ENCODE results near the gene CXCL6. TPM values are rescaled to one million over a fixed set of nuclear protein-coding genes. Genes with fewer than 3 reads are reported as not detected.

Gene CXCL6
- polyA plus RNA-seq, 4 donors, result 0.49 to 5.9 (median 1.6) TPM; not detected in 1

GRCh38 chr4:73831569-73831968, 4.9 kb upstream of the CXCL6 start:
- Histone ChIP-seq H3K36me3 (ENCODE audit: control insufficient read depth in 3 of 3, insufficient read depth in 2 of 3, low read depth in 1 of 3, low read length in 3 of 3) (no peaks in the 10 kb centered on the region), H3K27me3 (ENCODE audit: control insufficient read depth in 3 of 3, insufficient read depth in 3 of 3, low read length in 3 of 3) (peaks cover 0 to 5% (median 0%) of the 10 kb centered on the region in 3 donors), H3K4me3 (ENCODE audit: low read depth in 1 of 3, low read length in 3 of 3) (no peak overlapping the region), H3K9me3 (ENCODE audit: control insufficient read depth in 2 of 2, insufficient read depth in 1 of 2, low read depth in 1 of 2, low read length in 1 of 2) (no peaks in the 10 kb centered on the region), H3K27ac (ENCODE audit: low read depth in 1 of 3, low read length in 2 of 3) (no peak overlapping the region), H3K4me1 (ENCODE audit: control insufficient read depth in 3 of 3, insufficient read depth in 2 of 3, low read depth in 1 of 3, low read length in 2 of 3) (no peaks in the 10 kb centered on the region)
- WGBS, 3 donors, result 66 to 73% (median 69%) methylated on average over 2 of the region's 2 CpGs
- DNase-seq (no peak), FAIRE-seq (no peak)

- Histone ChIP-seq H3K4me1 (ENCODE audit: control insufficient read depth in 3 of 3, insufficient read depth in 2 of 3, low read depth in 1 of 3, low read length in 2 of 3) (no peaks in the 10 kb centered on the region), H3K36me3 (ENCODE audit: control insufficient read depth in 3 of 3, insufficient read depth in 2 of 3, low read depth in 1 of 3, low read length in 3 of 3) (no peaks in the 10 kb centered on the region), H3K27ac (ENCODE audit: low read depth in 1 of 3, low read length in 2 of 3) (no peak overlapping the region), H3K27me3 (ENCODE audit: control insufficient read depth in 3 of 3, insufficient read depth in 3 of 3, low read length in 3 of 3) (peaks cover 0 to 13% (median 4%) of the 10 kb centered on the region in 3 donors), H3K9me3 (ENCODE audit: control insufficient read depth in 2 of 2, insufficient read depth in 1 of 2, low read depth in 1 of 2, low read length in 1 of 2) (no peaks in the 10 kb centered on the region), H3K4me3 (ENCODE audit: low read depth in 1 of 3, low read length in 3 of 3) (no peak overlapping the region)
- 58 to 83% (median 68%) methylated on average over 1 of the region's 1 CpG for WGBS, 3 donors
- no peak for DNase-seq
- no peak for FAIRE-seq
Measured at GRCh38 chr4:73832651-73833237, 3.7 kb upstream of the CXCL6 start.

DNA sequence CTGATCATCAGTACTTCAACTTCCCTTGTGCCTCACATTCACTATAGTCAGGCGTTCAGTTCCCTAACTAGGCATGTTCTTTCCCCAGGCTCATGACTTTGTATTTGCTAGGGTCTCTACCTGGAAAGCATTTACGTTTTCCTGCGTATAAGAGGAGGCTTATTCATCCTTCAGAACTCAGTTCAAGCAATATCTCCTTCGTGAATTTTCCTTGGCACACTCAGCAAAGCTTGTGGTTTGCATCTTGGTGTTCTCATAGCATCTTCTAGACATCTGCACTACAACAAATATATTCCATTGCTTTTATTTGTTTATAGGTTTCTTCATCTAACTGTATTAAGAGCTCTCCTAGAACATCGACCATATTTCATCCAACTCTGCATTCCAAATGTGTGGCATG, 2.6 kb downstream of the CXCL6 start:
- no peak overlapping the region for H3K4me3 ChIP-seq (ENCODE audit: low read depth in 1 of 3, low read length in 3 of 3)
- WGBS, 3 donors, result 75 to 84% (median 80%) methylated on average over 5 of the region's 5 CpGs
- H3K36me3 ChIP-seq (ENCODE audit: control insufficient read depth in 3 of 3, insufficient read depth in 2 of 3, low read depth in 1 of 3, low read length in 3 of 3), result no peaks in the 10 kb centered on the region
- no peak overlapping the region for H3K27ac ChIP-seq (ENCODE audit: low read depth in 1 of 3, low read length in 2 of 3)
- H3K4me1 ChIP-seq (ENCODE audit: control insufficient read depth in 3 of 3, insufficient read depth in 2 of 3, low read depth in 1 of 3, low read length in 2 of 3), result no peaks in the 10 kb centered on the region
- no peak for FAIRE-seq
- no peaks in the 10 kb centered on the region for H3K9me3 ChIP-seq (ENCODE audit: control insufficient read depth in 2 of 2, insufficient read depth in 1 of 2, low read depth in 1 of 2, low read length in 1 of 2)
- no peak for DNase-seq
- H3K27me3 ChIP-seq (ENCODE audit: control insufficient read depth in 3 of 3, insufficient read depth in 3 of 3, low read length in 3 of 3), result peaks cover 0 to 13% (median 4%) of the 10 kb centered on the region in 3 donors

DNA sequence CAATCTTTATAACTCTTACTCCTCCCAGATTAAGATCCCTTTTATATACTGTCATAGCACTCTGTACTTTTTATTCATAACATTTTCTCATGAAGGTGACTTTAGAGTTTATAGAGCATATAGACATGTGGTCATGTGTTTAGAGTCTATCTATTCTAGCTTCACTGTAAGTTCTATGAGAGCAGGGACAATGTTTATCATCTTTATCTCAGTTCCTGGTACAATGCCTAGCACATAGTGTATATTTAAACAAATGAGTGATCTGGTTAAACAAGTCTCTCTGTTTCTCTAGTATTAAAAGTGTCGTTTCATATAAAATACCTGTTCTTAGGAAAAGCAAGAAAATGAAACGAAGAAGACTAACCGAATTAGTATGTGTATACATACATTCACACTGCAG, 3.2 kb downstream of the CXCL6 start:
- FAIRE-seq, result no peak
- 72 to 85% (median 74%) methylated on average over 3 of the region's 3 CpGs for WGBS, 3 donors

GRCh38 chr4:73841243-73841925, 4.9 kb downstream of the CXCL6 start:
- WGBS, 3 donors, result 82 to 93% (median 84%) methylated on average over 3 to 4 of the region's 4 CpGs

More for the DNA sequence above, 3.2 kb downstream of the CXCL6 start:
- H3K4me3 ChIP-seq (ENCODE audit: low read depth in 1 of 3, low read length in 3 of 3), result no peak overlapping the region
- H3K4me1 ChIP-seq (ENCODE audit: control insufficient read depth in 3 of 3, insufficient read depth in 2 of 3, low read depth in 1 of 3, low read length in 2 of 3), result no peaks in the 10 kb centered on the region
- DNase-seq, result peak in 1 of 2 donors; percentile 10
- no peaks in the 10 kb centered on the region for H3K36me3 ChIP-seq (ENCODE audit: control insufficient read depth in 3 of 3, insufficient read depth in 2 of 3, low read depth in 1 of 3, low read length in 3 of 3)
- no peaks in the 10 kb centered on the region for H3K9me3 ChIP-seq (ENCODE audit: control insufficient read depth in 2 of 2, insufficient read depth in 1 of 2, low read depth in 1 of 2, low read length in 1 of 2)
- H3K27me3 ChIP-seq (ENCODE audit: control insufficient read depth in 3 of 3, insufficient read depth in 3 of 3, low read length in 3 of 3), result peaks cover 0 to 13% (median 4%) of the 10 kb centered on the region in 3 donors
- no peak overlapping the region for H3K27ac ChIP-seq (ENCODE audit: low read depth in 1 of 3, low read length in 2 of 3)

DNA sequence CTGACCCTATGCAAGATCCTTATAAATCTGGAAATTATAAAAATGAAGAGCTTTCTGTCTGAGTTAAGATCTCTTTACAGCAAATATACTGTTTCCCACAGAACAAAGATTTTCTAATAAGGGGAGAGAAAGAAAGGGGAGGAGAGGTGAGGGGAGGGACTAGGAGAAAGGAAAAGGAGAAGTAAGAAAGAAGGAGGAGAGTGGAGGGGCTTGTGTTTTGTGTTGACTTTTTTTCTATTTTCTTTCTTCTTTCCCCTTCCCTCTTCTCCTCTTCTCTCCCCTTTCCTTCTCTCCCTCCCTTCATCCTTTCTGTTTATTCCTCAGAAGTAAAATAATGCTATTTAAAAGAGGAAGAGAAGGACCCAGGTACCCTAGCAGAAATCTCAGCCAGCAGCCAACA, 6.2 kb downstream of the CXCL6 start:
- Histone ChIP-seq H3K4me1 (ENCODE audit: control insufficient read depth in 3 of 3, insufficient read depth in 2 of 3, low read depth in 1 of 3, low read length in 2 of 3) (no peaks in the 10 kb centered on the region), H3K27me3 (ENCODE audit: control insufficient read depth in 3 of 3, insufficient read depth in 3 of 3, low read length in 3 of 3) (no peaks in the 10 kb centered on the region), H3K36me3 (ENCODE audit: control insufficient read depth in 3 of 3, insufficient read depth in 2 of 3, low read depth in 1 of 3, low read length in 3 of 3) (no peaks in the 10 kb centered on the region), H3K4me3 (ENCODE audit: low read depth in 1 of 3, low read length in 3 of 3) (no peak overlapping the region), H3K9me3 (ENCODE audit: control insufficient read depth in 2 of 2, insufficient read depth in 1 of 2, low read depth in 1 of 2, low read length in 1 of 2) (no peaks in the 10 kb centered on the region), H3K27ac (ENCODE audit: low read depth in 1 of 3, low read length in 2 of 3) (no peak overlapping the region)
- DNase-seq (no peak), FAIRE-seq (no peak)

More at GRCh38 chr4:73841243-73841925, 4.9 kb downstream of the CXCL6 start:
- Histone ChIP-seq H3K27ac (ENCODE audit: low read depth in 1 of 3, low read length in 2 of 3) (no peak overlapping the region), H3K36me3 (ENCODE audit: control insufficient read depth in 3 of 3, insufficient read depth in 2 of 3, low read depth in 1 of 3, low read length in 3 of 3) (no peaks in the 10 kb centered on the region), H3K4me3 (ENCODE audit: low read depth in 1 of 3, low read length in 3 of 3) (no peak overlapping the region), H3K9me3 (ENCODE audit: control insufficient read depth in 2 of 2, insufficient read depth in 1 of 2, low read depth in 1 of 2, low read length in 1 of 2) (no peaks in the 10 kb centered on the region), H3K4me1 (ENCODE audit: control insufficient read depth in 3 of 3, insufficient read depth in 2 of 3, low read depth in 1 of 3, low read length in 2 of 3) (no peaks in the 10 kb centered on the region), H3K27me3 (ENCODE audit: control insufficient read depth in 3 of 3, insufficient read depth in 3 of 3, low read length in 3 of 3) (peaks cover 0 to 10% (median 4%) of the 10 kb centered on the region in 3 donors)
- DNase-seq (no peak), FAIRE-seq (no peak)

- no peak for DNase-seq
- no peaks in the 10 kb centered on the region for H3K4me1 ChIP-seq (ENCODE audit: control insufficient read depth in 3 of 3, insufficient read depth in 2 of 3, low read depth in 1 of 3, low read length in 2 of 3)
- no peak for FAIRE-seq
- no peak overlapping the region for H3K27ac ChIP-seq (ENCODE audit: low read depth in 1 of 3, low read length in 2 of 3)
- H3K9me3 ChIP-seq (ENCODE audit: control insufficient read depth in 2 of 2, insufficient read depth in 1 of 2, low read depth in 1 of 2, low read length in 1 of 2), result no peaks in the 10 kb centered on the region
- H3K27me3 ChIP-seq (ENCODE audit: control insufficient read depth in 3 of 3, insufficient read depth in 3 of 3, low read length in 3 of 3), result no peaks in the 10 kb centered on the region
- no peaks in the 10 kb centered on the region for H3K36me3 ChIP-seq (ENCODE audit: control insufficient read depth in 3 of 3, insufficient read depth in 2 of 3, low read depth in 1 of 3, low read length in 3 of 3)
- no peak overlapping the region for H3K4me3 ChIP-seq (ENCODE audit: low read depth in 1 of 3, low read length in 3 of 3)
Measured at GRCh38 chr4:73843369-73843768, 6.9 kb downstream of the CXCL6 start.

- FAIRE-seq, result no peak
- 53 to 63% (median 60%) methylated on average over 3 of the region's 3 CpGs for WGBS, 3 donors
Measured at GRCh38 chr4:73844345-73844744, 7.9 kb downstream of the CXCL6 start.

GRCh38 chr4:73844806-73845205, 8.3 kb downstream of the CXCL6 start:
- FAIRE-seq (no peak), DNase-seq (no peak)
- Histone ChIP-seq H3K9me3 (ENCODE audit: control insufficient read depth in 2 of 2, insufficient read depth in 1 of 2, low read depth in 1 of 2, low read length in 1 of 2) (no peaks in the 10 kb centered on the region), H3K4me3 (ENCODE audit: low read depth in 1 of 3, low read length in 3 of 3) (no peak overlapping the region), H3K4me1 (ENCODE audit: control insufficient read depth in 3 of 3, insufficient read depth in 2 of 3, low read depth in 1 of 3, low read length in 2 of 3) (no peaks in the 10 kb centered on the region), H3K27me3 (ENCODE audit: control insufficient read depth in 3 of 3, insufficient read depth in 3 of 3, low read length in 3 of 3) (no peaks in the 10 kb centered on the region), H3K36me3 (ENCODE audit: control insufficient read depth in 3 of 3, insufficient read depth in 2 of 3, low read depth in 1 of 3, low read length in 3 of 3) (no peaks in the 10 kb centered on the region), H3K27ac (ENCODE audit: low read depth in 1 of 3, low read length in 2 of 3) (no peak overlapping the region)
- 62 to 66% (median 63%) methylated on average over 2 of the region's 2 CpGs for WGBS, 3 donors

More at GRCh38 chr4:73844345-73844744, 7.9 kb downstream of the CXCL6 start:
- Histone ChIP-seq H3K27me3 (ENCODE audit: control insufficient read depth in 3 of 3, insufficient read depth in 3 of 3, low read length in 3 of 3) (no peaks in the 10 kb centered on the region), H3K9me3 (ENCODE audit: control insufficient read depth in 2 of 2, insufficient read depth in 1 of 2, low read depth in 1 of 2, low read length in 1 of 2) (no peaks in the 10 kb centered on the region), H3K4me3 (ENCODE audit: low read depth in 1 of 3, low read length in 3 of 3) (no peak overlapping the region), H3K4me1 (ENCODE audit: control insufficient read depth in 3 of 3, insufficient read depth in 2 of 3, low read depth in 1 of 3, low read length in 2 of 3) (no peaks in the 10 kb centered on the region), H3K36me3 (ENCODE audit: control insufficient read depth in 3 of 3, insufficient read depth in 2 of 3, low read depth in 1 of 3, low read length in 3 of 3) (no peaks in the 10 kb centered on the region), H3K27ac (ENCODE audit: low read depth in 1 of 3, low read length in 2 of 3) (no peak overlapping the region)
- no peak for DNase-seq

All from small intestine (tissue), 7 donors.